HepG2 (cell line): ENCODE measurements around the gene TRIP4. TPM values are rescaled to one million over a fixed set of nuclear protein-coding genes. Genes with fewer than 3 reads are reported as not detected.

Source experiments
- BHLHE40 ChIP-seq: IDR thresholded peaks from 2 replicates; pipeline ENCODE4 v1.6.1; 2011; ENCODE audit warnings: low read length, improper control_type of control experiment
- FOSL1 ChIP-seq: sonication (generic); formaldehyde crosslinking; IDR thresholded peaks from 2 replicates; pipeline ENCODE4 v1.9.0; 2021; ENCODE audit warnings: missing genetic modification reagents, borderline replicate concordance
- GPN1 ChIP-seq: sonication (generic); formaldehyde crosslinking; IDR thresholded peaks from 2 replicates; pipeline ENCODE4 v1.5.1; 2020; ENCODE audit warnings: missing genetic modification reagents, borderline replicate concordance
- HMGA1 ChIP-seq: sonication (generic); formaldehyde crosslinking; conservative IDR thresholded peaks from 2 replicates; pipeline ENCODE4 v1.4.0; 2020; ENCODE audit warnings: missing genetic modification reagents
- IKZF4 ChIP-seq: sonication (generic); formaldehyde crosslinking; IDR thresholded peaks from 2 replicates; pipeline ENCODE4 v1.5.1; 2020; ENCODE audit warnings: borderline replicate concordance, mild to moderate bottlenecking, low read depth, missing genetic modification reagents; ENCODE audit errors: not compliant biosample characterization
- KLF6 ChIP-seq: IDR thresholded peaks from 2 replicates; pipeline ENCODE4 v1.8.0; 2016; ENCODE audit warnings: missing biosample characterization, missing genetic modification reagents
- LCORL ChIP-seq, 2 experiments: fragments of 450-650 bp in 1 of 2; sonication (generic) in 1 of 2; formaldehyde crosslinking in 1 of 2; IDR thresholded peaks; 2 replicates each; pipeline versions ENCODE4 v1.5.0 to v1.6.1; 2017 to 2020; ENCODE audit warnings: antibody characterized with exemption in 1 of 2, missing genetic modification reagents in 1 of 2
- NFE2L1 ChIP-seq: sonication (generic); formaldehyde crosslinking; IDR thresholded peaks from 2 replicates; pipeline ENCODE4 v1.4.0; 2020; ENCODE audit warnings: missing genetic modification reagents, mild to moderate bottlenecking, borderline replicate concordance
- SMARCC2 ChIP-seq: fragments of 450-650 bp; IDR thresholded peaks from 2 replicates; pipeline ENCODE4 v1.6.1; 2017; ENCODE audit warnings: antibody characterized with exemption, mild to moderate bottlenecking
- SMARCE1 ChIP-seq: fragments of 450-650 bp; IDR thresholded peaks from 2 replicates; pipeline ENCODE4 v1.6.1; 2017; ENCODE audit warnings: borderline replicate concordance
- TBX2 ChIP-seq: sonication (generic); formaldehyde crosslinking; IDR thresholded peaks from 2 replicates; pipeline ENCODE4 v1.5.0; 2020; ENCODE audit warnings: missing genetic modification reagents, mild to moderate bottlenecking, borderline replicate concordance
- TGIF2 ChIP-seq: IDR thresholded peaks from 2 replicates; pipeline ENCODE4 v1.6.1; 2016; ENCODE audit warnings: control low read depth, missing compliant biosample characterization
- XBP1 ChIP-seq: sonication (generic); formaldehyde crosslinking; IDR thresholded peaks from 2 replicates; pipeline ENCODE4 v1.5.0; 2020; ENCODE audit warnings: missing genetic modification reagents
- ZNF230 ChIP-seq: sonication (generic); formaldehyde crosslinking; IDR thresholded peaks from 2 replicates; pipeline ENCODE4 v1.4.0; 2020; ENCODE audit warnings: mild to moderate bottlenecking, missing genetic modification reagents
- ZNF430 ChIP-seq: sonication (generic); formaldehyde crosslinking; IDR thresholded peaks from 2 replicates; pipeline ENCODE4 v1.9.0; 2021; ENCODE audit warnings: mild to moderate bottlenecking, missing genetic modification reagents
- ZNF614 ChIP-seq: IDR thresholded peaks from 2 replicates; pipeline ENCODE4 v1.6.1; 2018; ENCODE audit warnings: missing biosample characterization, missing genetic modification reagents, inconsistent platforms, borderline replicate concordance
- ZNF713 ChIP-seq: sonication (generic); formaldehyde crosslinking; IDR thresholded peaks from 2 replicates; pipeline ENCODE4 v1.4.0; 2020; ENCODE audit warnings: mild to moderate bottlenecking, missing genetic modification reagents
- ZNF75D ChIP-seq: sonication (generic); formaldehyde crosslinking; IDR thresholded peaks from 2 replicates; pipeline ENCODE4 v1.8.1; 2023; ENCODE audit warnings: missing genetic modification reagents, mild to moderate bottlenecking, borderline replicate concordance
- ZNF788 ChIP-seq: sonication (generic); formaldehyde crosslinking; IDR thresholded peaks from 2 replicates; pipeline ENCODE4 v1.5.0; 2020; ENCODE audit warnings: mild to moderate bottlenecking, missing genetic modification reagents, borderline replicate concordance
- ZNF83 ChIP-seq: sonication (generic); formaldehyde crosslinking; IDR thresholded peaks from 2 replicates; pipeline ENCODE4 v1.4.0; 2020; ENCODE audit warnings: missing genetic modification reagents, mild to moderate bottlenecking, borderline replicate concordance
- ZSCAN21 ChIP-seq: sonication (generic); formaldehyde crosslinking; IDR thresholded peaks from 2 replicates; pipeline ENCODE4 v1.8.0; 2022; ENCODE audit warnings: mild to moderate bottlenecking, missing genetic modification reagents, moderate library complexity, borderline replicate concordance
- polyA plus RNA-seq, 8 experiments: library from polyadenylated mRNA; depleted of rRNA in 3 of 8; stranded (reverse) in 7 of 8; unstranded in 1 of 8; fragments of >200 nt; fragmentation: Illumina TruSeq in 4 of 8; extraction: Trizol in 4 of 8; gene quantifications; 2 replicates each; pipeline versions ENCODE4 v1.2.1 to v1.2.3, GENCODE V29; 2011 to 2016; ENCODE audit warnings: low read depth in 4 of 8, missing spikeins in 1 of 8, mixed read lengths in 1 of 8; ENCODE audit not compliant: insufficient read depth in 1 of 8
- total RNA-seq, 5 experiments: library from RNA; depleted of rRNA; stranded (reverse); fragments of >200 nt; fragmentation: Illumina TruSeq; extraction: Trizol; gene quantifications; 2 replicates each; pipeline ENCODE4 v1.2.3, GENCODE V29; 2016; ENCODE audit warnings: low read depth in 1 of 5
- TF ChIP-seq, protein P1 (sequence below): sonication (generic); formaldehyde crosslinking; IDR thresholded peaks from 2 replicates; pipeline ENCODE4; 2020; ENCODE audit warnings: missing genetic modification reagents, mild to moderate bottlenecking, borderline replicate concordance
- TF ChIP-seq, protein P2 (sequence below): sonication (generic); formaldehyde crosslinking; IDR thresholded peaks from 2 replicates; pipeline ENCODE4 v1.5.0; 2020; ENCODE audit warnings: missing genetic modification reagents, mild to moderate bottlenecking, borderline replicate concordance
- TF ChIP-seq, protein P3 (sequence below): sonication (generic); formaldehyde crosslinking; IDR thresholded peaks from 2 replicates; pipeline ENCODE4 v1.5.0; 2020; ENCODE audit warnings: missing genetic modification reagents

TRIP4 gene
- total and polyA plus RNA-seq, 2 of the 13 experiments (the other 11 are each of a cell fraction or from before 2014, with no cell fraction given): 7.1 to 11.8 TPM

DNA sequence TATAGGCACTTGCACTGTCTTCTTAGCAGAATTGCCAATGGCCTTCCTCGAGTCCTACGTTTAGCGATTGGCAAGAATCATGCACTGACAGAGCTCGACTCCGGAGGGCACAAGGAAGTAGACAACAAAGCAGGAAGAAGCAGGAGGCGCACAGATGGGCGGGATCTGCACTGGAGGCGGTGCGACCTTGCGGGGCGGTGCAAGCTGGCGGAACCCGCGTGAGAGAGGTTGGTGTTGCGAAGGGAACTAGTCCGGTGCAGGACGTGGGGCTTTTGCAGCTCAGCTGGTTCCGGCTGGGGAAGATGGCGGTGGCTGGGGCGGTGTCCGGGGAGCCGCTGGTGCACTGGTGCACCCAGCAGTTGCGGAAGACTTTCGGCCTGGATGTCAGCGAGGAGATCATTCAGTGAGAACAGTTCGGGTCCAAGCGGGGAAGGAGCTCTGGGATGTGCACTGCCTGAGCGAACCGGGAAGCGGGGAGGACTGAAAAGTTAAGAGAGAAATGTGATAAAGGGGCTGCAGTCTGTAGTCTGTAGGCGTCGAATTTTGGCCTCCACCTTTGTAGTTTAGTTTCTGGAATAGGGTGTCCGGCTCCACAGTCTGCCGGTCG lies at the start of gene TRIP4 (continued):
- TF ChIP-seq, protein P1, sequence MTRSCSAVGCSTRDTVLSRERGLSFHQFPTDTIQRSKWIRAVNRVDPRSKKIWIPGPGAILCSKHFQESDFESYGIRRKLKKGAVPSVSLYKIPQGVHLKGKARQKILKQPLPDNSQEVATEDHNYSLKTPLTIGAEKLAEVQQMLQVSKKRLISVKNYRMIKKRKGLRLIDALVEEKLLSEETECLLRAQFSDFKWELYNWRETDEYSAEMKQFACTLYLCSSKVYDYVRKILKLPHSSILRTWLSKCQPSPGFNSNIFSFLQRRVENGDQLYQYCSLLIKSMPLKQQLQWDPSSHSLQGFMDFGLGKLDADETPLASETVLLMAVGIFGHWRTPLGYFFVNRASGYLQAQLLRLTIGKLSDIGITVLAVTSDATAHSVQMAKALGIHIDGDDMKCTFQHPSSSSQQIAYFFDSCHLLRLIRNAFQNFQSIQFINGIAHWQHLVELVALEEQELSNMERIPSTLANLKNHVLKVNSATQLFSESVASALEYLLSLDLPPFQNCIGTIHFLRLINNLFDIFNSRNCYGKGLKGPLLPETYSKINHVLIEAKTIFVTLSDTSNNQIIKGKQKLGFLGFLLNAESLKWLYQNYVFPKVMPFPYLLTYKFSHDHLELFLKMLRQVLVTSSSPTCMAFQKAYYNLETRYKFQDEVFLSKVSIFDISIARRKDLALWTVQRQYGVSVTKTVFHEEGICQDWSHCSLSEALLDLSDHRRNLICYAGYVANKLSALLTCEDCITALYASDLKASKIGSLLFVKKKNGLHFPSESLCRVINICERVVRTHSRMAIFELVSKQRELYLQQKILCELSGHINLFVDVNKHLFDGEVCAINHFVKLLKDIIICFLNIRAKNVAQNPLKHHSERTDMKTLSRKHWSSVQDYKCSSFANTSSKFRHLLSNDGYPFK (CRISPR knock-in tag): peak; percentile 97
- TF ChIP-seq HMGA1 (no peak), ZNF614 (CRISPR knock-in tag) (peak; percentile 96), GPN1 (0 out of 2 replicates have a peak, but pooled peaks have one; percentile 54), SMARCC2 (no peak), ZNF75D (CRISPR knock-in tag) (no peak), ZNF788 (CRISPR knock-in tag) (peak; percentile 100), KLF6 (peak; percentile 97), TBX2 (peak; percentile 84; the same call in 1 of the 2 replicates), ZNF230 (CRISPR knock-in tag) (peak; percentile 92), ZNF83 (CRISPR knock-in tag) (peak; percentile 80; the same call in 1 of the 2 replicates), IKZF4 (CRISPR knock-in tag) (peak; percentile 94), FOSL1 (no peak), NFE2L1 (CRISPR knock-in tag) (no peak), ZSCAN21 (CRISPR knock-in tag) (peak; percentile 98), SMARCE1 (no peak), TGIF2 (CRISPR knock-in tag) (peak; percentile 99), XBP1 (peak; percentile 80; the same call in 1 of the 2 replicates), ZNF430 (peak; percentile 94), LCORL (IDR thresholded peaks at IDR 0.05) (no peak), LCORL (CRISPR knock-in tag; IDR thresholded peaks at IDR 0.05) (peak; percentile 90), ZNF713 (CRISPR knock-in tag) (0 out of 2 replicates have a peak, but pooled peaks have one; percentile 77), BHLHE40 (peak; percentile 52; the same call in 1 of the 2 replicates)
- TF ChIP-seq, protein P2, sequence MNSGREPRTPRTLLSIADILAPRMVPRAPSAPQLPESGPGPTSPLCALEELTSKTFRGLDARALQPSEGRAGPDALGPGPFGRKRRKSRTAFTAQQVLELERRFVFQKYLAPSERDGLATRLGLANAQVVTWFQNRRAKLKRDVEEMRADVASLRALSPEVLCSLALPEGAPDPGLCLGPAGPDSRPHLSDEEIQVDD (CRISPR knock-in tag): peak; percentile 85; the same call in 1 of the 2 replicates
- TF ChIP-seq, protein P3, sequence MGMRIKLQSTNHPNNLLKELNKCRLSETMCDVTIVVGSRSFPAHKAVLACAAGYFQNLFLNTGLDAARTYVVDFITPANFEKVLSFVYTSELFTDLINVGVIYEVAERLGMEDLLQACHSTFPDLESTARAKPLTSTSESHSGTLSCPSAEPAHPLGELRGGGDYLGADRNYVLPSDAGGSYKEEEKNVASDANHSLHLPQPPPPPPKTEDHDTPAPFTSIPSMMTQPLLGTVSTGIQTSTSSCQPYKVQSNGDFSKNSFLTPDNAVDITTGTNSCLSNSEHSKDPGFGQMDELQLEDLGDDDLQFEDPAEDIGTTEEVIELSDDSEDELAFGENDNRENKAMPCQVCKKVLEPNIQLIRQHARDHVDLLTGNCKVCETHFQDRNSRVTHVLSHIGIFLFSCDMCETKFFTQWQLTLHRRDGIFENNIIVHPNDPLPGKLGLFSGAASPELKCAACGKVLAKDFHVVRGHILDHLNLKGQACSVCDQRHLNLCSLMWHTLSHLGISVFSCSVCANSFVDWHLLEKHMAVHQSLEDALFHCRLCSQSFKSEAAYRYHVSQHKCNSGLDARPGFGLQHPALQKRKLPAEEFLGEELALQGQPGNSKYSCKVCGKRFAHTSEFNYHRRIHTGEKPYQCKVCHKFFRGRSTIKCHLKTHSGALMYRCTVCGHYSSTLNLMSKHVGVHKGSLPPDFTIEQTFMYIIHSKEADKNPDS (CRISPR knock-in tag): peak; percentile 84
